Neural crest cell (in vitro differentiated cells): ENCODE measurements around the gene UBE2M. TPM values are rescaled to one million over a fixed set of nuclear protein-coding genes. Genes with fewer than 3 reads are reported as not detected.
"Not testable (repeated sequence)": the region's sequence is repeated elsewhere in the genome, so short reads cannot be mapped to it uniquely, and the experiment has no call there.

Experiments
- DNase-seq: peaks from one replicate; pipeline ENCODE4 v3.0.0; 2021; ENCODE audit warnings: low read depth, mixed read lengths, low spot score
- H3K27ac Mint-ChIP-seq: one replicate; pipeline ENCODE4 v1.8.0; 2021; ENCODE audit warnings: mild to moderate bottlenecking, mixed read lengths; ENCODE audit not compliant: unreplicated experiment
- H3K27me3 Mint-ChIP-seq: 2 replicates; pipeline ENCODE4 v1.8.0; 2021; ENCODE audit warnings: low read depth, mild to moderate bottlenecking, mixed read lengths
- H3K36me3 Mint-ChIP-seq: 2 replicates; pipeline ENCODE4 v1.8.0; 2021; ENCODE audit warnings: low read depth, mild to moderate bottlenecking, mixed read lengths
- H3K4me1 Mint-ChIP-seq: 2 replicates; pipeline ENCODE4 v1.8.0; 2021; ENCODE audit warnings: mixed read lengths
- H3K4me3 Mint-ChIP-seq: one replicate; pipeline ENCODE4 v1.8.0; 2021; ENCODE audit warnings: mild to moderate bottlenecking, mixed read lengths
- H3K9me3 Mint-ChIP-seq: 2 replicates; pipeline ENCODE4 v1.8.0; 2021; ENCODE audit warnings: mixed read lengths
- CTCF ChIP-seq: fragments of 200-600 bp; sonication (generic); conservative IDR thresholded peaks from 2 replicates; pipeline ENCODE4 v1.5.0; 2021; ENCODE audit warnings: antibody characterized with exemption, mild to moderate bottlenecking
- long read RNA-seq: library from polyadenylated mRNA; unstranded; transcript quantifications from one replicate; pipeline ENCODE4 v2.0.0, GENCODE V29; 2020
- total RNA-seq: library from RNA; stranded (reverse); gene quantifications from 2 replicates; pipeline ENCODE4 v1.2.1, GENCODE V29; 2021

Gene UBE2M
- 113 and 119 TPM in 2 replicates for total RNA-seq
- long read RNA-seq, result 0 reads

GRCh38 chr19:58558066-58558622, at the start of gene UBE2M:
Gene UBE2M (minus strand): TSS chr19:58558611. CDS start chr19:58558381, 230 bp downstream.
- H3K27ac Mint-ChIP-seq, result peak within 1 kb of the TSS; percentile 99
- peaks cover 25% of the 10 kb centered on the region for H3K36me3 Mint-ChIP-seq
- peaks cover 59% of the 10 kb centered on the region for H3K4me1 Mint-ChIP-seq
- no peak for TF ChIP-seq CTCF
- H3K4me3 Mint-ChIP-seq, result peak within 1 kb of the TSS; percentile 96
- DNase-seq, result peak; percentile 57
- peaks cover 27% of the 10 kb centered on the region for H3K27me3 Mint-ChIP-seq
- H3K9me3 Mint-ChIP-seq, result no peaks in the 10 kb centered on the region

- not testable (repeated sequence) for H3K27ac Mint-ChIP-seq, H3K4me3 Mint-ChIP-seq
Observed at GRCh38 chr19:58607213-58607612, 48.8 kb upstream of the UBE2M start.

GRCh38 chr19:58606251-58606896, 48.0 kb upstream of the UBE2M start:
- not testable (repeated sequence) for H3K27me3 Mint-ChIP-seq, H3K9me3 Mint-ChIP-seq, H3K4me1 Mint-ChIP-seq, H3K36me3 Mint-ChIP-seq, H3K4me3 Mint-ChIP-seq, H3K27ac Mint-ChIP-seq, DNase-seq

More at GRCh38 chr19:58607213-58607612, 48.8 kb upstream of the UBE2M start:
- not testable (repeated sequence) for H3K27me3 Mint-ChIP-seq, DNase-seq, H3K36me3 Mint-ChIP-seq, H3K4me1 Mint-ChIP-seq, H3K9me3 Mint-ChIP-seq

GRCh38 chr19:58586133-58586765, 27.8 kb upstream of the UBE2M start:
- H3K27me3 Mint-ChIP-seq, result no peaks in the 10 kb centered on the region
- no peaks in the 10 kb centered on the region for H3K9me3 Mint-ChIP-seq
- DNase-seq, result peak; percentile 0
- no peak for TF ChIP-seq CTCF
- peaks cover 5% of the 10 kb centered on the region for H3K4me1 Mint-ChIP-seq
- H3K36me3 Mint-ChIP-seq, result peaks cover 9% of the 10 kb centered on the region
- H3K27ac Mint-ChIP-seq, result no peak overlapping the region
- no peak overlapping the region for H3K4me3 Mint-ChIP-seq

- peak; percentile 0 for DNase-seq
- Mint-ChIP-seq H3K36me3 (peaks cover 11% of the 10 kb centered on the region), H3K4me1 (peaks cover 10% of the 10 kb centered on the region), H3K27ac (no peak overlapping the region), H3K9me3 (no peaks in the 10 kb centered on the region), H3K27me3 (no peaks in the 10 kb centered on the region), H3K4me3 (no peak overlapping the region)
- no peak for TF ChIP-seq CTCF
Observed at GRCh38 chr19:58585442-58586132, 27.2 kb upstream of the UBE2M start.

- peak overlapping the region; percentile 75 for H3K27ac Mint-ChIP-seq
- no peaks in the 10 kb centered on the region for H3K27me3 Mint-ChIP-seq
- H3K4me1 Mint-ChIP-seq, result peaks cover 10% of the 10 kb centered on the region
- DNase-seq, result peak; percentile 0
- H3K9me3 Mint-ChIP-seq, result no peaks in the 10 kb centered on the region
- H3K4me3 Mint-ChIP-seq, result no peak overlapping the region
- no peak for TF ChIP-seq CTCF
- peaks cover 11% of the 10 kb centered on the region for H3K36me3 Mint-ChIP-seq
Observed at GRCh38 chr19:58584498-58585441, 26.4 kb upstream of the UBE2M start.
